NCI-H460 (cell line): ENCODE results near the gene ZAR1L. TPM values are rescaled to one million over a fixed set of nuclear protein-coding genes. Genes with fewer than 3 reads are reported as not detected.

ENCODE experiments used
- DNase-seq: peaks from one replicate; pipeline ENCODE4 v3.0.0-alpha.2; 2016; ENCODE audit warnings: low read depth; ENCODE audit errors: extremely low read depth
- total RNA-seq: library from RNA; depleted of rRNA; stranded (reverse); fragments of >200 nt; shearing (Covaris generic); gene quantifications from 2 replicates; pipeline ENCODE4 v1.2.3, GENCODE V29; 2014; rRNA removed

ZAR1L gene
- total RNA-seq, 1 experiment from 2014 or later: not detected

DNA sequence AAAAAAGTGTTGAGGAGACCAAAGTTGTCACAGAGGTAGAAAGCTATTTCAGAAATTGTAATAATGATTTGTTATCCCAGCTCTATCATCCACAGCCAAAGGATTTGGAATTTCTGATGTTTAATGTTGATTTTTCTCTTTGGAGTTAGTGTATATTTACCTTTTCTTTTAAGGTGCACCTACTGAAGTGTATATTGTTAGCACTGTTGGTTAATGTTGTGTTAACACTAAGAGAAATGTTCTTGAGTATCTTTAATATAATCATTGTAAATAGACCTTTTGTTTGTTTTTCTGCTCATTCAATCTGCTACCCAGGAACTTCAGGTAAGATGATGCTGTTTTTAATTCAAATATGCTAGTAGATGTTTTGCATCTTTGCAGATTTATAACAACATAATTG is 57.5 kb downstream of the ZAR1L start:
- DNase-seq: no peak

DNA sequence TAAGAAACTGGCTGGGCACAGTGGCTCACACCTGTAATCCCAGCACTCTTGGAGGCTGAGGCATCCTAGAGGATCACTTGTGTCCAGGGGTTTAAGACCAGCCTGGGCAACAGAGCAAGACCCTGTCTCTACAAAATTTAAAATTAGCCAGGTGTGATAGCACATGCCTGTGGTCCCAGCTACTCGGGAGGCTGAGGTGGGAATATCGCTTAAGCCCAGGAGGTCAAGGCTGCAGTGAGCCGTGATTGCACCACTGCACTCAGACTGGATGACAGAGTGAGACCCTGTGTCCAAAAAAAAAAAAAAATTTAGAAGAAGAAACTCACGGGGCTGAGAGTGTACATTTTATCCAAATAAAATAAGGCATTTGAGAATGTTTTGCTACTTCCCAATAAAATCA is 58.9 kb downstream of the ZAR1L start:
- DNase-seq: no peak

DNA sequence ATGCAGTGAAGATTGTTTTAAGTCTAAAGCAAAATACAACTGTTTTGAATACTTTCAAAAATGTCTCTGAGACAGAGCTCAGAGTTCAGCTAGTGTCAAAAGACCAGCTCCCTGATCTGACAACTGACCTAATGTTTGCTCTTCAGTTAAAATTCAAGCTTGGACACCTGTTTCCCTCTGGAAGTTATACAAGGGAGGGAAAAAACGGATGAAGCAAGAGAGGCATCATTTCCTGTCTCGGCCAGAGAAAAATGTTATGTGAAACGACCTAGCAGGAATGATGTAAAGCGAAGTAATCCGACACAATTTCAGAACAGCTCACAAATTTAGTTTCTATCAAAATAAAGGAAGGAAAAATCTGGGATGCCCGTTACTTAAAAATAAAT is 59.4 kb downstream of the ZAR1L start:
- DNase-seq: peak; percentile 8

- DNase-seq: no peak
These were observed 60.0 kb downstream of the ZAR1L start for GRCh38 chr13:32254916-32255723.

- no peak for DNase-seq
These were observed 60.7 kb downstream of the ZAR1L start for GRCh38 chr13:32254416-32254815.

DNA sequence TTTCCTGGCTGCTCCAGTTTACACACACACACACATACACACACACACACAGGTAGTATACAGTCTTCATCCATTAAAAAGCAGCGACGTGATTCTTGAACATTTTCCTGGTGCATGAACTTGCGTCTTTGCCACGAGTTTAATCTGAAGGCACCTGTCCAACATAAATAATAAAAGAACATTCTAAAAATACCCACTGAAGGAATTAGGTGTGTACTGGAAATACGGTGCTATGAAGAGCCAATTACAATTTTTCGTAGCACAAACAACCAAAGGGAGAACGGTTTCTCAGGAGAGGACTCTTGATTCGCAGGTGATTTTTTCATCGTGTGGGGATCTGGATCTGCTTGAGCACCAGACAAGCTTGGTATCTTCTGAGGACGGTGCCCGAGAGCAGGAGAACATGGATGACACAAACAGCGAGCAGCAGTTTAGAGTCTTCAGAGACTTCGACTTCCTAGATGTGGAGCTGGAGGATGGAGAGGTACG is 61.2 kb downstream of the ZAR1L start:
- DNase-seq: no peak

Other genes with a start within 250 kb of the ZAR1L start
- gene BRCA2, start 145 bp upstream of the ZAR1L start, total RNA-seq: 8.5 and 8.8 TPM in 2 replicates
- gene N4BP2L1, start 112.8 kb upstream of the ZAR1L start, total RNA-seq: 0.15 and 0.52 TPM in 2 replicates
- gene N4BP2L2, start 223.4 kb upstream of the ZAR1L start, total RNA-seq: 83.6 and 99.2 TPM in 2 replicates